D721Med (cell line): ENCODE results near the gene RNFT2.
"Not testable (repeated sequence)": the region's sequence is repeated elsewhere in the genome, so short reads cannot be mapped to it uniquely, and the experiment has no call there.

Experiments
- DNase-seq: peaks from one replicate; pipeline ENCODE4 v3.0.0; 2011; ENCODE audit warnings: low spot score; ENCODE audit not compliant: insufficient read length
- FAIRE-seq: peaks from 2 replicates; lab custom pipeline; 2011; peaks lifted over from hg19 to GRCh38; lab: Jason Lieb, UNC
- CTCF ChIP-seq: IDR thresholded peaks from 2 replicates; pipeline ENCODE4 v1.5.1; 2012; ENCODE audit warnings: mild to moderate bottlenecking, control low read depth; ENCODE audit not compliant: insufficient read depth; ENCODE audit errors: missing control alignments

The RNFT2 gene

GRCh38 chr12:116779597-116779996, 41.5 kb downstream of the RNFT2 start:
- FAIRE-seq, result no peak

GRCh38 chr12:116780942-116781341, 42.8 kb downstream of the RNFT2 start:
- no peak for FAIRE-seq
- TF ChIP-seq CTCF, result no peak
- DNase-seq, result no peak

More at GRCh38 chr12:116779597-116779996, 41.5 kb downstream of the RNFT2 start:
- no peak for TF ChIP-seq CTCF
- DNase-seq, result no peak

- FAIRE-seq, result no peak
- no peak for DNase-seq
- no peak for TF ChIP-seq CTCF
Measured at GRCh38 chr12:116783525-116784237, 45.6 kb downstream of the RNFT2 start.

GRCh38 chr12:116784238-116784612, 46.1 kb downstream of the RNFT2 start:
- no peak for TF ChIP-seq CTCF
- no peak for FAIRE-seq
- DNase-seq, result no peak

GRCh38 chr12:116789562-116789961, 51.4 kb downstream of the RNFT2 start:
- not testable (repeated sequence) for DNase-seq, FAIRE-seq

- no peak for DNase-seq
- no peak for FAIRE-seq
- TF ChIP-seq CTCF, result no peak
Measured at GRCh38 chr12:116790066-116790465, 52.0 kb downstream of the RNFT2 start.

GRCh38 chr12:116792403-116792802, 54.3 kb downstream of the RNFT2 start:
- DNase-seq, result no peak
- TF ChIP-seq CTCF, result no peak
- no peak for FAIRE-seq

- DNase-seq, result no peak
- no peak for TF ChIP-seq CTCF
- FAIRE-seq, result no peak
Measured at GRCh38 chr12:116794725-116795124, 56.6 kb downstream of the RNFT2 start.
